ENCODE data around the gene SPATS2L.

GRCh38 chr2:200382874-200383273, 76.4 kb downstream of the SPATS2L start:
- TF ChIP-seq POLR2AphosphoS5 (IDR thresholded peaks at IDR 0.05) = no peak
- TF ChIP-seq, protein P1, sequence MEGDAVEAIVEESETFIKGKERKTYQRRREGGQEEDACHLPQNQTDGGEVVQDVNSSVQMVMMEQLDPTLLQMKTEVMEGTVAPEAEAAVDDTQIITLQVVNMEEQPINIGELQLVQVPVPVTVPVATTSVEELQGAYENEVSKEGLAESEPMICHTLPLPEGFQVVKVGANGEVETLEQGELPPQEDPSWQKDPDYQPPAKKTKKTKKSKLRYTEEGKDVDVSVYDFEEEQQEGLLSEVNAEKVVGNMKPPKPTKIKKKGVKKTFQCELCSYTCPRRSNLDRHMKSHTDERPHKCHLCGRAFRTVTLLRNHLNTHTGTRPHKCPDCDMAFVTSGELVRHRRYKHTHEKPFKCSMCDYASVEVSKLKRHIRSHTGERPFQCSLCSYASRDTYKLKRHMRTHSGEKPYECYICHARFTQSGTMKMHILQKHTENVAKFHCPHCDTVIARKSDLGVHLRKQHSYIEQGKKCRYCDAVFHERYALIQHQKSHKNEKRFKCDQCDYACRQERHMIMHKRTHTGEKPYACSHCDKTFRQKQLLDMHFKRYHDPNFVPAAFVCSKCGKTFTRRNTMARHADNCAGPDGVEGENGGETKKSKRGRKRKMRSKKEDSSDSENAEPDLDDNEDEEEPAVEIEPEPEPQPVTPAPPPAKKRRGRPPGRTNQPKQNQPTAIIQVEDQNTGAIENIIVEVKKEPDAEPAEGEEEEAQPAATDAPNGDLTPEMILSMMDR (IDR thresholded peaks at IDR 0.05) = no peak
- TF ChIP-seq EP300 (IDR thresholded peaks at IDR 0.05) = no peak
- TF ChIP-seq POLR2A (IDR thresholded peaks at IDR 0.05; ENCODE audit: low read depth) = no peak

Data from esophagus muscularis mucosa (tissue), 4 donors.